ENCODE results near the gene GALNT4. TPM values are rescaled to one million over a fixed set of nuclear protein-coding genes. Genes with fewer than 3 reads are reported as not detected.

The GALNT4 gene
- total and polyA plus RNA-seq, 10 donors, result 2.5 to 22.8 (median 13.5) TPM

DNA sequence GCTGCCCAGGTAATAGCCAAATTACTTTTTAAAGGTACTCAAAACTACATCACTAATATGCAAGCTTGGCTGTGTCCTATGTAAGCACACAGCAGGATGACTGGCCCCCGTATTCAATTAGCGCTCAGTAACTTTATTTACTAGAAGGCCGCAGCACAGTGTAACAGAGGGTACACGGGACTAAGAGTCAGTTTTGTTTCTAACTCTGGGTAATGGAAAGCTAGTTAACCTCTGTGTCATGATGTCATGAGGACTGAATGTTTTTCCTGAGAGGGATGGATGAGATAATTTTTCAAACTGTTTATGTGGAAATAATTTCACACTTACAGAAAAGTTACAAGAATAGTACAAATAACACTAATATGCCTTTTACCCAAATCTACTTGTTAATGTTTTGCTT lies 27.1 kb downstream of the GALNT4 start:
- intact Hi-C loops (cut with DNase I; ENCODE audit: low total_unique reads), result no loop called here
- Histone ChIP-seq H3K27ac (no peak overlapping the region), H3K27me3 (replicated peaks in 1 of 7) (no peaks in the 10 kb centered on the region), H3K9me3 (no peaks in the 10 kb centered on the region), H3K36me3 (peaks cover 0 to 44% (median 3%) of the 10 kb centered on the region in 6 donors), H3K4me3 (no peak overlapping the region), H3K4me1 (peaks cover 0 to 26% (median 2%) of the 10 kb centered on the region in 6 donors)
- TF ChIP-seq POLR2A (IDR thresholded peaks at IDR 0.05), result no peak
- TF ChIP-seq, protein P1, sequence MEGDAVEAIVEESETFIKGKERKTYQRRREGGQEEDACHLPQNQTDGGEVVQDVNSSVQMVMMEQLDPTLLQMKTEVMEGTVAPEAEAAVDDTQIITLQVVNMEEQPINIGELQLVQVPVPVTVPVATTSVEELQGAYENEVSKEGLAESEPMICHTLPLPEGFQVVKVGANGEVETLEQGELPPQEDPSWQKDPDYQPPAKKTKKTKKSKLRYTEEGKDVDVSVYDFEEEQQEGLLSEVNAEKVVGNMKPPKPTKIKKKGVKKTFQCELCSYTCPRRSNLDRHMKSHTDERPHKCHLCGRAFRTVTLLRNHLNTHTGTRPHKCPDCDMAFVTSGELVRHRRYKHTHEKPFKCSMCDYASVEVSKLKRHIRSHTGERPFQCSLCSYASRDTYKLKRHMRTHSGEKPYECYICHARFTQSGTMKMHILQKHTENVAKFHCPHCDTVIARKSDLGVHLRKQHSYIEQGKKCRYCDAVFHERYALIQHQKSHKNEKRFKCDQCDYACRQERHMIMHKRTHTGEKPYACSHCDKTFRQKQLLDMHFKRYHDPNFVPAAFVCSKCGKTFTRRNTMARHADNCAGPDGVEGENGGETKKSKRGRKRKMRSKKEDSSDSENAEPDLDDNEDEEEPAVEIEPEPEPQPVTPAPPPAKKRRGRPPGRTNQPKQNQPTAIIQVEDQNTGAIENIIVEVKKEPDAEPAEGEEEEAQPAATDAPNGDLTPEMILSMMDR (IDR thresholded peaks at IDR 0.05 in 8 of 11, conservative IDR thresholded peaks at IDR 0.05 in 3 of 11), result no peak
- no peak for TF ChIP-seq POLR2AphosphoS5 (IDR thresholded peaks at IDR 0.05)
- 86 to 99% (median 95%) methylated on average over 4 of the region's 4 CpGs for WGBS, 5 donors
- DNase-seq, result no peak

DNA sequence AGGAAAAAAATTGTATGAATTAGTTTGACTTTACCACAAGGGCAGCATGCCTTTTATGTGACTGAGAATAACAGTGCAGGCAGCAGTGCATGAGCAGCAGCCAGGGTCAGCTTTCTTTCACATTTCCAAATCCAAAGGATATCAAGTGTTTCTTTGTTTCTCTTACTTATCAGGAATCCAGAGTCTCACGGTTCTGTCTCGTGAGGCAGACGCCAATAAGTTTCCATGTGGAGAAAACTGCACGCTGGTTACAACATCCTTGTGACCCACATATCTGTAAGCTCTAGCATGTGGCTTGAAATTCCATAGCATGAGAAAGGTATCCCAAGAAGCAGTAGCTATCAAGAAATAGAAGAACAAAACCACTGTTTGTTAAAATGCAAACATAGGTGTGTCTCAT lies 27.6 kb downstream of the GALNT4 start:
- WGBS, 5 donors, result 85 to 94% (median 93%) methylated on average over 4 of the region's 4 CpGs
- H3K4me3 ChIP-seq, result no peak overlapping the region
- peaks cover 0 to 26% (median 2%) of the 10 kb centered on the region in 6 donors for H3K4me1 ChIP-seq
- TF ChIP-seq POLR2AphosphoS5 (IDR thresholded peaks at IDR 0.05) (no peak), POLR2A (IDR thresholded peaks at IDR 0.05) (no peak)
- TF ChIP-seq, protein P1 (IDR thresholded peaks at IDR 0.05 in 8 of 11, conservative IDR thresholded peaks at IDR 0.05 in 3 of 11), result no peak
- no peak overlapping the region for H3K27ac ChIP-seq
- H3K27me3 ChIP-seq (replicated peaks in 1 of 7), result no peaks in the 10 kb centered on the region
- H3K36me3 ChIP-seq, result peaks cover 0 to 44% (median 5%) of the 10 kb centered on the region in 6 donors
- H3K9me3 ChIP-seq, result no peaks in the 10 kb centered on the region
- DNase-seq, result no peak
- intact Hi-C loops (cut with DNase I; ENCODE audit: low total_unique reads), result no loop called here

DNA sequence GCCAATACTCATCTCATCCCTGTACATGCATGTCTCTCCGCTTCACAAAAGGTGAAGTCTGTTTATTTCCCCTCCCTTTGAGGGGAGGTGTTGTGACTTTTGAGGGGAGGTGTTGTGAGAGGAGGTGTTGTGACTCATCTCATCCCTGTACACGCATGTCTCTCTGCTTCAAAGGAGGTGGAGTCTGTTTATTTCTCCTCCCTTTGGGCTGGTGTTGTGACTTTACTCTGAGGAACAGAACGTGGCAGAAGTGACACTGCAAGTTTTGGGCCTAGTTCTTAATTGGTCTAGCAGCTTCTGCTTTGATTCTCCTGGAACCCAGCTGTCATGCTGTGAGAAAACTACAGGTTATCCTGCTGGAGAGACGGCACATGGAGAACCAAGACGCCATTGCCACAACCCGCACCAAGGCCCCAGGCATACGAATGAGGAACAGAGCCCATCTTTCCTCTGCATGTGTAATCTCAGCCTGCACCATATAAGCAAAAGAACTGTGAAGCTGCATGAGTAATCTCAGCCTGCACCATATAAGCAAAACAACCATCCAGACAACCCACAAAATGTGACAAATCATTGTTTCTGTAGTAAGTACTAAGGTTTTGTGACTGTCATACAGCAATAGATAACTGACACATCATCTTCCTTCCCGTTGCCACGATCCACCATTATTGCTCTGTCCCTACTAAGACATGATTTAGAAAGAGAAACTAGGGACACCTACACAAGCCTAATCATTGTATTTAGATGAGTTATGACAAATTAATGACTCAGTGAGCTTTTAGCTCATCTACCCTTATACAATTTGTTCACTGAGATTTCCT lies 30.0 kb downstream of the GALNT4 start:
- Histone ChIP-seq H3K27me3 (replicated peaks in 1 of 7) (no peaks in the 10 kb centered on the region), H3K4me3 (no peak overlapping the region), H3K4me1 (peaks cover 0 to 26% (median 2%) of the 10 kb centered on the region in 6 donors), H3K9me3 (no peaks in the 10 kb centered on the region), H3K36me3 (peaks cover 0 to 58% (median 17%) of the 10 kb centered on the region in 6 donors), H3K27ac (peak overlapping the region in 1 of 8 donors; percentile 5)
- no peak for DNase-seq
- no peak for TF ChIP-seq POLR2A (IDR thresholded peaks at IDR 0.05)
- no peak for TF ChIP-seq POLR2AphosphoS5 (IDR thresholded peaks at IDR 0.05)
- TF ChIP-seq, protein P1 (IDR thresholded peaks at IDR 0.05 in 8 of 11, conservative IDR thresholded peaks at IDR 0.05 in 3 of 11), result no peak
- WGBS, 5 donors, result 72 to 86% (median 76%) methylated on average over 9 of the region's 9 CpGs
- intact Hi-C loops (cut with DNase I; ENCODE audit: low total_unique reads), result no loop called here

DNA sequence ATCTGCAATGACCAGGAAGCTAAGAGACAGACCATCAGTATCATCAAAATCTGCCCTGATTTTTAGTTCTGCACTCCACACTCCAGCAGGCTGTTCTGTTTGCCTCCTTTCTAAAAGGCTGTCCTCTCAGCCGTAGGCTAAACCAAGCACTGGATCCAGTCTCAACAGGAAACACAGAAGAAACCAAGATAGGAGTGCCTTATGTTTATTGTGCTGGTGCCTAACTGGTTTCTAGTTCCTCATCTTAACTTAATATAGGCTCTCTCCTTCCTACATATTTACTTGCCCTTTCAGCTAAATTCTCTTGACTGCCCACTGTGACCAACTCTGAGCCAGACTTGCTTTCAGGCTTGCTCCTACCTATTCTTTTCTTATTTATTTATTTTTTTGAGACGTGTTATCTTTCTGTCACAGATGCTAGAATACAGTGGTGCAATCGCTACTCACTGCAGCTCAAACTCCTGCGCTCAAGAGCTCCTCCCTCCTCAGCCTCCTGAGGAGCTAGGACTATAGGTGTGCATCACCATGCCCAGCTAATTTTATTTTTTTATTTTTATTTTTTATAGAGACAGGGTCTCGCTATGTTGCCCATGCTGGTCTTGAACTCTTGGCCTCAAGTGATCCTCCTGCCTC lies 30.8 kb downstream of the GALNT4 start:
- 77 to 83% (median 80%) methylated on average over 5 of the region's 5 CpGs for WGBS, 5 donors
- intact Hi-C loops (cut with DNase I; ENCODE audit: low total_unique reads), result no loop called here
- no peak for TF ChIP-seq POLR2AphosphoS5 (IDR thresholded peaks at IDR 0.05)
- TF ChIP-seq, protein P1 (IDR thresholded peaks at IDR 0.05 in 8 of 11, conservative IDR thresholded peaks at IDR 0.05 in 3 of 11), result no peak
- no peak for TF ChIP-seq POLR2A (IDR thresholded peaks at IDR 0.05)

More for the DNA sequence above, 30.8 kb downstream of the GALNT4 start:
- H3K36me3 ChIP-seq, result peaks cover 0 to 58% (median 24%) of the 10 kb centered on the region in 6 donors
- H3K27me3 ChIP-seq (replicated peaks in 1 of 7), result no peaks in the 10 kb centered on the region
- DNase-seq, result no peak
- peak overlapping the region in 1 of 8 donors; percentile 5 for H3K27ac ChIP-seq
- H3K9me3 ChIP-seq, result no peaks in the 10 kb centered on the region
- no peak overlapping the region for H3K4me3 ChIP-seq
- H3K4me1 ChIP-seq, result peaks cover 0 to 26% (median 2%) of the 10 kb centered on the region in 6 donors

Data from spleen (tissue), 11 donors.